HG02973 (cell line): Measurements from ENCODE around the gene LRRC46.

Experiments
- ATAC-seq: cut with Tn5 transposase; IDR thresholded peaks from one replicate; pipeline ENCODE4 v1.9.1; 2021; ENCODE audit warnings: moderate library complexity; ENCODE audit not compliant: unreplicated experiment

Gene LRRC46

GRCh38 chr17:47875011-47875985 lies 43.8 kb downstream of the LRRC46 start:
- no peak for ATAC-seq

- ATAC-seq = no peak
Observed at GRCh38 chr17:47877368-47878034, 46.0 kb downstream of the LRRC46 start.

DNA sequence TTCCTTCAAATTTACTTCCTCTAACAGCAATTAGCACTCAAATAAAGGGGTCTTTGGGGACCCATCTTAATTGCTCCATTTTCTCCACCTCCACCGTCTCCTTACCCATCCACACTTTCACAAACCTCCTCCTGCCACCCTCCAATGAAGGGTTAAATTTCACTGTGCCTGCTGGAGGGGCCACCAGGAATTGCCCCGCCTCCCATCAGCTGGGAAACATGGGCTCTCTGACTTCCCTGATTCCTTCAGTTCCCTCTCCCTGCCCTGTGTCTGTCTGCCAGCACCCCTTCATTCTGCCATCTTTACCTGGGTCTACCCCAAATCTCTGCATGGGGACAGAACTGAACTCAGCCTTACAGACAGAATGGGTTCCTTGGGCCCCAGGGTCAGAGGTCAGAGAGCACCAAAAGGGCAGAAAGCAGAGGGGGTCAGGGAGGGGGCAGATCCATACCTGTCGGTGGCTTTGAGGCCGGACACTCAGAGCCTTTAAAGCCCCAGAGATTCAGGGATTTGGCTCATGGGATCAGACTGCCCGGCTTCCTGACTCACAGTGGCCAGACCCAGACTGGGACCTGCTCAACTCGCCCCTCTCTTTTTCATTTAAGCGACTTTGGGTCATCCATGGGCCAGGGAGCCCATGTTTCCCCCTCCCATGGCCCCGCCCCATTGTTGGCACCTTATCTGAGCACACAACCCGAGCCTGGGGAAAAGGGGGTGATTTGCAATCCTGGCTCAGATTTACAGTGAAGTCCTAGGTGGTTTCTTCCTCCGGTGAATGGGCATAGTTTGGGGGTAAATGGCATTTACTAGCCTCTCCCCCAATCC lies 46.9 kb downstream of the LRRC46 start:
- ATAC-seq = no peak

GRCh38 chr17:47879028-47879585 lies 47.6 kb downstream of the LRRC46 start:
- ATAC-seq = no peak

- no peak for ATAC-seq
Observed at GRCh38 chr17:47879776-47880454, 48.4 kb downstream of the LRRC46 start.

- no peak for ATAC-seq
Observed at GRCh38 chr17:47882247-47882646, 50.8 kb downstream of the LRRC46 start.

- no peak for ATAC-seq
Observed at GRCh38 chr17:47882695-47883588, 51.5 kb downstream of the LRRC46 start.

GRCh38 chr17:47883589-47884426 lies 52.3 kb downstream of the LRRC46 start:
- no peak for ATAC-seq

GRCh38 chr17:47884427-47884740 lies 52.9 kb downstream of the LRRC46 start:
- ATAC-seq = no peak

DNA sequence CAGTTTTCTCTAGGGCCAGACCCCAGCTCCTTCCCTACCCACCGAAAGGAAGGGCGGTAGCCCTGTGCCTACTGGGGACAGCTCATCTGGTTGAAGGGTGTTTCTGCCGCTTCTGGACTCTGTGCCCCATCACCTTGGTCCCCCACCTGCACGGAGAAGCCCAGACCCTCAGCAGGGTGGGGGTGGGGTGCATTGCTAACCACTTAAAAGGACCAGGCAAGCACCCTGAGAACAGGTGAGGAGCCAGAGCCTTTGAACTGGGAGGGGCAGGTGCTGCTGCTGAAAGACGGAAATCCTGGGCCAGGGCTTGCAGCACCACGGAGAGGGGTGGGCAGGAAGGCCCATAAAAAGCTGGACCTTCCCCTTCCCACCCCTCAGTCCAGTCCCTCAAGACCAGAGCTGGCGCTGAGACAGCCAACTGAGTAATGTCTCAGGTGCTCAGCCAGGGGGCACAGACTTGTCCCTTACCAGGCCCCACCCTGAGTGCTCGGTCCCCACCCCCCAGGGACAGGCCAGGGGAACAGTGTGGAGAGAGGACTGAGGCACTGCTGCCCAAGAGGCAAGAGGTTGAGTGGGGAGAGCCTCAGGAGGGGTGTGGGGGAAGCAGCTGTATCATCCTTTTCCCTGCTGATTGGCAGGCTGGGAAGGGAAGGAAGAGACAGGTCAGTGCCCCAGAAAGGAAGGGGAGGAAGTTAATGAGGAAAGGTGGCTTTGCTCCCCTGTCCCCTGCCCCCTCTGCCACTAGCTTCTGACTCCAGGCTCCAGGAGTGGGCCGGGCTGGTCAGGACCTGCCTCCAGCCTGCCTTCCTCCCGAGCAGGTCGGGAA lies 53.6 kb downstream of the LRRC46 start:
- ATAC-seq = no peak
